Measurements from ENCODE around the gene RELT.
A peak's percentile ranks its signal among the peaks of the same experiment; 100 is the strongest.
"Not testable (repeated sequence)": the region's sequence is repeated elsewhere in the genome, so short reads cannot be mapped to it uniquely, and the experiment has no call there.

RELT gene

DNA sequence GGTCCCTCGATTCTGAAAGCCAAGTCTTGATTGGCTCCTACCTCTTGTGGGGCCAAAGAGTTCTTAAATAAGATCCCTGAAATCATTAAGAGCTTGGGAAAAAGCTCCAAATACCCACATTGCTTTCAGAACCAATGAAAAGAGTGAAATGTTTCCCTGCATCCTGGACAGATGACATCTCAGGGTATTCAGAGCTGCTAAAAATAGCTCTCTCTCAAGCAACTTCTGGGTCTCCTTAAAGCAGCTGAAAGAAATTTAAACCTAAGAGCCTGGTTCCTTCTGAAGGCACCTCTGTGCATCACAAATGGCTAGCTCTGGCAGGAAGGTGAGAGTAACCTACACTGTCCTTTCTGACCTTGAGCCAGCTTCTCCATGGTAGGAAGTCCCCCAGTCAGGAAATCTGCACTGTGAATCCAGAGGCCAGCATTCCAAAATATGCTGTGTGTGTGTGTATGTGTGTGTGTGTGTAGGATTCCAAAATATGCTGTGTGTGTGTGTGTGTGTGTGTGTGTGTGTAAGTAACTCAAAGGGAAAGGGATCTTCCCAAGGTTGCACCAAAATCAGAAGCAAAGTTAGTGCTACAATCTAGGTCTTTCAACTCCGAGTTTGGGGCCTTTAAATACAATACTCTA, 50.1 kb downstream of the RELT start:
- no peak for DNase-seq (ENCODE audit: low read depth)
- no peak overlapping the region for H3K4me3 ChIP-seq (ENCODE audit: control insufficient read depth, low read depth, low read length)
- TF ChIP-seq, protein P1, sequence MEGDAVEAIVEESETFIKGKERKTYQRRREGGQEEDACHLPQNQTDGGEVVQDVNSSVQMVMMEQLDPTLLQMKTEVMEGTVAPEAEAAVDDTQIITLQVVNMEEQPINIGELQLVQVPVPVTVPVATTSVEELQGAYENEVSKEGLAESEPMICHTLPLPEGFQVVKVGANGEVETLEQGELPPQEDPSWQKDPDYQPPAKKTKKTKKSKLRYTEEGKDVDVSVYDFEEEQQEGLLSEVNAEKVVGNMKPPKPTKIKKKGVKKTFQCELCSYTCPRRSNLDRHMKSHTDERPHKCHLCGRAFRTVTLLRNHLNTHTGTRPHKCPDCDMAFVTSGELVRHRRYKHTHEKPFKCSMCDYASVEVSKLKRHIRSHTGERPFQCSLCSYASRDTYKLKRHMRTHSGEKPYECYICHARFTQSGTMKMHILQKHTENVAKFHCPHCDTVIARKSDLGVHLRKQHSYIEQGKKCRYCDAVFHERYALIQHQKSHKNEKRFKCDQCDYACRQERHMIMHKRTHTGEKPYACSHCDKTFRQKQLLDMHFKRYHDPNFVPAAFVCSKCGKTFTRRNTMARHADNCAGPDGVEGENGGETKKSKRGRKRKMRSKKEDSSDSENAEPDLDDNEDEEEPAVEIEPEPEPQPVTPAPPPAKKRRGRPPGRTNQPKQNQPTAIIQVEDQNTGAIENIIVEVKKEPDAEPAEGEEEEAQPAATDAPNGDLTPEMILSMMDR (conservative IDR thresholded peaks at IDR 0.05; ENCODE audit: control insufficient read depth, insufficient read depth, low read depth, low read length): no peak

DNA sequence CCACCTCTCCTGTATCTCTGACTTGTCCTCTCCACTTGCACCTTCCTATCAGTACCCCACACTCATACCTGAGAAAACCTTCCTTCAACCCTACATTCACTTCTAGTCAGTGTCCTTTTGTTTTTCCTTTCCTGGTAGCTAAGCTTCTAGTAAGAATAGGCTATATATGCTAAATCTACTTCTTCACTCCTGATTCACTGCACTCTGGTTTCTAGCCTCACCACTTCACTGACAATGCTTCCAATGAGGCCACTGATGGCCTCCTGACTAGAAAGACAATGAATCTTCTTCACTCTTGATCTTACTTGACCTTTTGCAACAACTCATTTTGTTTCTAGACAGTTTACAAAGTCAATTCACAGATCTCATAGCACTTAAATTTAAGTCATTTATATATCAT, 52.0 kb downstream of the RELT start:
- TF ChIP-seq, protein P1 (conservative IDR thresholded peaks at IDR 0.05; ENCODE audit: control insufficient read depth, insufficient read depth, low read depth, low read length): no peak
- DNase-seq (ENCODE audit: low read depth): no peak
- H3K4me3 ChIP-seq (ENCODE audit: control insufficient read depth, low read depth, low read length): no peak overlapping the region

DNA sequence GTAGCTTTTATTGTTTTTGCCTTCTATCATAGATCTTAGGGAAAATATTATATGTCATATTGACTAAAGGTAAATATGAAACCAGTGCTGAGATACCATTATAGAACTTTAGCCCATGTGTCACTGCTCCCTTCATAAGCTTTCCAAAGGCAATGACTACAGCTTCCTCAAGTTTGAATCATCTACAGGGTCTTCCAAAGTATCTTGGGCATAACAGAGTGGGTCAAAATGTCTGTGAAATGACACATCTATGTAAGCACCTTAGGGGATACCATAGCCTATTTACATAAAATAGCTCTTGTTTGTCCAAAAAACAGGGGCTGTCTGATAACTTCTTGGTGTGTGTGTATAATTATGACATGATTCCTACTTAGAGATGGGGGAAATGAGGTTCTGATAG, 52.5 kb downstream of the RELT start:
- DNase-seq (ENCODE audit: low read depth): peak; percentile 25
- TF ChIP-seq, protein P1 (conservative IDR thresholded peaks at IDR 0.05; ENCODE audit: control insufficient read depth, insufficient read depth, low read depth, low read length): no peak
- H3K4me3 ChIP-seq (ENCODE audit: control insufficient read depth, low read depth, low read length): no peak overlapping the region

DNA sequence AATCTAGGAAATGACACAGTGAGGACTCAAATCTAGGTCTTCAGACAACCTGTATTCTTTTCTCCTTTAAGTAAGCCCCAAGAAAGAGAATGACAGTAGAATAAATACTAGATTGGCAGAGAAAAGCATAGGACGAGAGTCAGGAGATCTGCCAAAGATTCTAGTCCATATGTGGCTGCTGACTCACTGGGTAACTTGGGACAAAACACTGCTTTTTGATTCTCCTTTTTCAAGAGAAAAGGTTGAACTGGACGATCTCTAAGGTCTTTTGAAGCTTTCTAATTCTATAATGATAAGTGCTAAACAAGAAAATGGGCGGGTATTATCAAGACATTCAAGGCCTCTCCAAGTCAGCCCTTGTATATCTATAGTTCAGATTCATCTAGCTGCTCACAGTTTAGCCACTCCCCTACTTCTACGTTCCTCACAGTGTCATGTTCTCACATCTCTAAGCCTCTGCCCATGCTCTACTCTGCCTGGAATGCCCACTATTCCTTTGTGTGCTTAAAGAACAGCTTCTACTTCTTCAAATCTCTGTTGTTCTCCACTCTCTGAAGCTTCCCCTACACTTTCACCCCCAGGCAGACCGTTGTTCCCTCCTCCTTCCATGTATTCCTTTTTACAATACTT, 53.0 kb downstream of the RELT start:
- DNase-seq (ENCODE audit: low read depth): peak; percentile 76
- no peak overlapping the region for H3K4me3 ChIP-seq (ENCODE audit: control insufficient read depth, low read depth, low read length)
- TF ChIP-seq, protein P1 (conservative IDR thresholded peaks at IDR 0.05; ENCODE audit: control insufficient read depth, insufficient read depth, low read depth, low read length): no peak

DNA sequence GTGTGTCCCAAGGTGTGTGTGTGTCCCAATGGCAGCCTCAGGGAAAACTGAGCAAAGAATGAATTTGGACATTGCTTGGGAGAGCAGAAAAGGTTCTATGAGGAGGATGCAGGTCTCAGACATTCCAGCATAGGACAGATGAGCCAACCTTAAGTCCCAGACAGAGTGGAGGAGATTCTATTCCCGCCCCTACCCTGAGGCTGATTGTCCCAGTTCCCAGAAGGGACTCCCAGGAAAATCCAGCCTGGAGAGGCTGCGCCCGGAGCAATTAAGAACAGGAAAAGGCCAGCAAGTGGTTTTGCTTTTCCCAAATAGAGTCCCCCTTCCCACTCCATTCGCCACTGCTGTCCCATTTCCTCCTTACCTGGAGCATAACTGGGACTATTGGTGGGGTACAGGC, 54.1 kb downstream of the RELT start:
- TF ChIP-seq, protein P1 (conservative IDR thresholded peaks at IDR 0.05; ENCODE audit: control insufficient read depth, insufficient read depth, low read depth, low read length): no peak
- no peak for DNase-seq (ENCODE audit: low read depth)
- H3K4me3 ChIP-seq (ENCODE audit: control insufficient read depth, low read depth, low read length): no peak overlapping the region

DNA sequence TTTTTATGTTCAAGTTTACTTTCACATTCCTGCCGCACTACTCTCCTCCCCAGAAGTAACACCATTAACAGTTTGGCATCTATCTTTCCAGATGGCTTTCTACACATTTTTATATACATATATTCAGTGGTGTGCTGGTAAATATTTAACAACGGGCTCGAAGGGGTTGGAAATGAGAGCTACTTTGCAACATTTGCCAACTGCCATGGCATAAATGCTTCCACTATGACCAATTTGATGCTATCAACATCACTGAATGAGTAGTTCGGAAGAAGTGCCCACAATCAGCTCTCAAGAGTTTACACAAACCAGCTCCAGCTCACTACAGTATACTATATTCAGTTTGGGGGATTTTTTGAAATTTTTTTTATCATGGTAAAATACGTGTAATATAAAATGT, 55.2 kb downstream of the RELT start:
- DNase-seq (ENCODE audit: low read depth): no peak
- TF ChIP-seq, protein P1 (conservative IDR thresholded peaks at IDR 0.05; ENCODE audit: control insufficient read depth, insufficient read depth, low read depth, low read length): no peak
- no peak overlapping the region for H3K4me3 ChIP-seq (ENCODE audit: control insufficient read depth, low read depth, low read length)

DNA sequence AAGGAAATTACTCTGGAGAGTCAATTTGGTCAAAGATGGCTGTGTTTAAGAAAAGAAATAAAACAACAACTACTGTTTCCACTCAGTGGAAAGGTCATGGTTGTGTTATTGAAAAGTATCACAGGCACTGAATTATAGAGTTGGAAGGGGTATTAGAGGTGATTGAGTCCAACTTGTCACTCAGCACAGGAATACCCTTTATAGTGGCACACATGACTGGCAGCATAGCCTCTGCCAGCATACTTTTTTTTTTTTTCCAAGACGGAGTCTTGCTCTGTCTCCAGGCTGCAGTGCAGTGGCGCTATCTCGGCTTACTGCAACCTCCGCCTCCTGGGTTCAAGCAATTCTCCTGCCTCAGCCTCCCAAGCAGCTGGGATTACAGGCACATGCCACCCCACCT, 60.7 kb downstream of the RELT start:
- not testable (repeated sequence) for DNase-seq (ENCODE audit: low read depth)

More for the DNA sequence above, 60.7 kb downstream of the RELT start:
- H3K4me3 ChIP-seq (ENCODE audit: control insufficient read depth, low read depth, low read length): not testable (repeated sequence)

All from fibroblast of mammary gland (primary cell).